RWPE2 (cell line): ENCODE data around the gene SMG6.

Experiments
- ATAC-seq: fragments of 200-7000 bp; cut with Tn5 transposase; 3 replicates; pipeline ENCODE4 v1.9.1; 2021; ENCODE audit warnings: low read depth
- DNase-seq: peaks from one replicate; pipeline ENCODE4 v3.0.0-alpha.2; 2020; ENCODE audit warnings: low spot score
- H3K27ac ChIP-seq: fragments of 450-650 bp; 2 replicates; pipeline ENCODE4 v1.5.1; 2017; ENCODE audit warnings: mild to moderate bottlenecking; ENCODE audit not compliant: poor library complexity, severe bottlenecking
- H3K27me3 ChIP-seq: fragments of 250-450 bp; sonication (Bioruptor Pico); 2 replicates; pipeline ENCODE4 v1.5.1; 2021; ENCODE audit warnings: mild to moderate bottlenecking, moderate library complexity; ENCODE audit not compliant: insufficient read depth, poor library complexity, severe bottlenecking
- H3K36me3 ChIP-seq: fragments of 250-450 bp; sonication (Bioruptor Pico); 2 replicates; pipeline ENCODE4 v1.5.1; 2020; ENCODE audit warnings: low read depth, mild to moderate bottlenecking, moderate library complexity
- H3K4me1 ChIP-seq: fragments of 250-450 bp; sonication (Bioruptor Pico); 2 replicates; pipeline ENCODE4 v1.5.1; 2021; ENCODE audit warnings: mild to moderate bottlenecking, moderate library complexity; ENCODE audit not compliant: insufficient read depth, poor library complexity, severe bottlenecking
- H3K4me3 ChIP-seq: fragments of 250-450 bp; sonication (Bioruptor Pico); 2 replicates; pipeline ENCODE4 v1.5.1; 2021; ENCODE audit warnings: mild to moderate bottlenecking, moderate library complexity; ENCODE audit not compliant: severe bottlenecking
- H3K9me3 ChIP-seq: fragments of 250-450 bp; sonication (Bioruptor Pico); 2 replicates; pipeline ENCODE4 v1.5.1; 2021; ENCODE audit warnings: mild to moderate bottlenecking, moderate library complexity; ENCODE audit not compliant: severe bottlenecking
- CTCF ChIP-seq: fragments of 450-650 bp; IDR thresholded peaks from one replicate; pipeline ENCODE4 v1.5.1; 2017; ENCODE audit warnings: mild to moderate bottlenecking, moderate library complexity; ENCODE audit not compliant: poor library complexity, severe bottlenecking

The SMG6 gene

GRCh38 chr17:2128011-2128410 lies 175.6 kb downstream of the SMG6 start:
- DNase-seq (no peak), ATAC-seq (no peak)
- no peak overlapping the region for H3K27ac ChIP-seq
- no peaks in the 10 kb centered on the region for H3K9me3 ChIP-seq
- H3K4me3 ChIP-seq = no peak overlapping the region
- no peaks in the 10 kb centered on the region for H3K4me1 ChIP-seq
- no peaks in the 10 kb centered on the region for H3K36me3 ChIP-seq
- no peak for TF ChIP-seq CTCF
- no peaks in the 10 kb centered on the region for H3K27me3 ChIP-seq

DNA sequence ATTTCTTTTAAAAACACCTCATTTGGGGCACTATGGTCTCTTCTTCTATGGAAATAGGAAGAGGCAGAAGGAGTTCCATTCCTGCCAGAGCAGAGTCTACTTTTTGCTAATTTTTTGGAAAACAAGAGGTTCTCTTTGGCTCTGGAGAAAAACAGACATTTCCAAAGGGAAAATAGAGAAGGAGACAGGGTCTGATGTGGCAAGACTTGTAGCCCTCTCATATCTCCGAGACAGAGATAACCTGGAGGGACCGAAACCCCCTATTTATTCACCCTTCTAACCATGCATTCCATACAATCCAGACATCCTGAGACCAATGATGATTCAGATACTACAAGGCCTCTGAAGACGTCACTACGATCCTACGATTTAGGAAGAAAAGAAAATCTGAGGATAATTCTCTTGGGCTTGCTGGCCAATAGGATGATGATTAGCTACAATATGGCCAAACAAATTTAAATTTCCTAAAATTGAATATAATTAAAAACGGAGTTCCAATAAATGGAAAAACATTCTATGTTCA lies 178.5 kb downstream of the SMG6 start:
- H3K4me1 ChIP-seq = no peaks in the 10 kb centered on the region
- ATAC-seq = no peak
- no peak overlapping the region for H3K27ac ChIP-seq
- no peaks in the 10 kb centered on the region for H3K9me3 ChIP-seq
- no peak for DNase-seq
- TF ChIP-seq CTCF = no peak
- H3K4me3 ChIP-seq = no peak overlapping the region
- H3K36me3 ChIP-seq = no peaks in the 10 kb centered on the region
- no peaks in the 10 kb centered on the region for H3K27me3 ChIP-seq

- Histone ChIP-seq H3K27me3 (no peaks in the 10 kb centered on the region), H3K9me3 (no peaks in the 10 kb centered on the region), H3K27ac (no peak overlapping the region), H3K4me1 (no peaks in the 10 kb centered on the region), H3K36me3 (no peaks in the 10 kb centered on the region), H3K4me3 (no peak overlapping the region)
- ATAC-seq (no peak), DNase-seq (no peak)
- no peak for TF ChIP-seq CTCF
Measured at GRCh38 chr17:2124391-2124790, 179.2 kb downstream of the SMG6 start.

DNA sequence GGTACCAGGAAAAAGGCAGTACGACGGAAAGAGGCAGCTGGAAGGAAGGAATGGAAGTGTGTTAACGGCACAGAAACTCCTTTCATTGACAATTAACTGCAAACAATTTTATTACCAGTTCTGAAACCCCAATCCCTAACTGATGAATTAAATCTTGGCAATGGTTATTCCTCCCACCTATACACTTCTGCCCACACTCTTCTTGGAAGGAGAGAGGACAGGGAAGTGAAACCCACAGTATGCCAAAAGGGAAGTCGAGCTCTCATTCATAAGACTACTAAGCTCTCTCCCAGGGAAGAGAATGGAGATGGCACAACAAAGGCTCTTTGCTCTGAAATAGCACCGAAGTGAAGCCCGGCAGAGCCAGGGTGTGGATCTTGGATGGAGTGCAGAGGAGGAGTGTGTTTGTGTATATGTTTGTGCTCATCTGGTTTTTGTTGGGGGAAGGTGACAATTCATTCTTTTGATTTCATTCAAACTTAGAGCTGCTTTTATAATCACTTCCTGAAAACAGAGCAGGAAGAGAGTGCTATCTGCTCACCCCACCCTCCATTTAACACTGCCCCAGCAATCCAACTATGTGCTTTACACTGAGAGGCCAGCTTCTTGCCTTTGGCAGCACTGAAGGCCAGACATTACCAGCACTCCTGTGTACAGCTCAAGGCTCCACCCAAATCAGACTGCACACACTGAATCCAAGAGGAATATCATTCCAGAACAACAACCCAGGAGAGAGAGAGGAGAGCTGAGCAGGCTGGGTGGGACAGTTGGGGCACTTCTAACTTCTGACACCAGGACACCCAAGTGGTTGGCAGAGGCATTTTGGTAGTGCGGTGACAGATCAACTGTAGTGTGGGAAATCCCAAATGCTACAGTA lies 180.0 kb downstream of the SMG6 start:
- Histone ChIP-seq H3K4me1 (no peaks in the 10 kb centered on the region), H3K27me3 (no peaks in the 10 kb centered on the region), H3K36me3 (no peaks in the 10 kb centered on the region), H3K27ac (no peak overlapping the region), H3K9me3 (no peaks in the 10 kb centered on the region), H3K4me3 (no peak overlapping the region)
- no peak for TF ChIP-seq CTCF
- DNase-seq (no peak), ATAC-seq (no peak)
